Measurements from ENCODE around the gene FNDC3B.

- TF ChIP-seq CTCF (IDR thresholded peaks at IDR 0.05) (no peak), EZH2 (IDR thresholded peaks at IDR 0.05) (no peak), EZH2phosphoT487 (IDR thresholded peaks at IDR 0.05) (no peak)
Measured at GRCh38 chr3:172232579-172233212, 193.3 kb downstream of the FNDC3B start.

All from neural progenitor cell (in vitro differentiated cells).